Measurements from ENCODE around the gene ADAMTSL4. TPM values are rescaled to one million over a fixed set of nuclear protein-coding genes. Genes with fewer than 3 reads are reported as not detected.

Gene ADAMTSL4
- total RNA-seq, 1 donor from 2014 or later = not detected

DNA sequence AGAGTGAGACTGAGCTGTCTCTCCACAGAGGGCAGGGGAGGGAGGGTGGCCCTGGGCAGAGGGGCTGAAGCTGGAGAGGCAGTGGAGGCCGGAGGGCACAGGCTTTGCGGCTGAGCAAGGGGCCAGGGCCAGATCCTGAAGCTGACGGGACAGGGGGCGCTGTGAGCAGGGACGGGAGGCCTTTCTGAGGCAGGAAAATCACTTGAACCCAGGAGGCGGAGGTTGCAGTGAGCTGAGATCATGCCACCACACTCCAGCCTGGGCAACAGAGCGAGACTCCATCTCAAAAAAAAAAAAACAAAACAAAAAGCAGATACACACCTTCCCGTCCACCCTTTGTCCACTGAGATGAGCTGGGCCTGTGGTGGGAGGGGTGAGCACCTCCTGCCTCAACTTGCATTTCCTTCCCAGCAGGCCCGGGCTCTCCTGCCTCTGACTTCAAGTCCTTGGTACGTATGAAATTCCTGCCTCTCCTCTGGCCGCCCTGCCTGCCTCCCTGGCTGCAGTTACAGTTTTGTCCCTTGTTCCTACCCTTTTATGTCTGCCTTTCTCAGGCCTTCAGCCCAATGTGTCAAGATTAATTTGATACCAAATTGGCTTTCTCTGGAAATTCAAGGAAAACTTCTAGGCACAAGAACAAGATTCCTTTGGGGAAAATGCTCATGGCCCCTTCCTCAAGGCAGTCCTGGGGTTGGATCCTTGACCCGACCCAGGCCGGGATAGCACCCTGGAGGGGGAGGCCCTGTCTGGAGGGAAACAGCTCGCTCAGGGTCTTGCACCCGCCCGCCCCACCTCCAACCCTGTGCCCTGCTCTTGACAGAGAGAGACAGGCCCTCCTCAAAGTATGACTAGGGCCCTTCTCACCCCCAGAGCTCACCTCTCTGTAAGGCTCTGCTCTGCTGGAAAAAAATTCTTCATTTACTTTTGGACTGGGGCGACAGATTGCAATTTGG lies 11.2 kb upstream of the ADAMTSL4 start:
- Histone ChIP-seq H3K27ac (no peak overlapping the region), H4K20me1 (ENCODE audit: low read depth) (no peaks in the 10 kb centered on the region), H3F3A (ENCODE audit: low read depth) (no peaks in the 10 kb centered on the region), H3K9ac (no peak overlapping the region), H3K4me3 (no peak overlapping the region), H2AFZ (replicated peaks) (no peak overlapping the region), H3K36me3 (no peaks in the 10 kb centered on the region), H3K27me3 (no peaks in the 10 kb centered on the region), H3K4me1 (no peaks in the 10 kb centered on the region), H3K4me2 (no peak overlapping the region), H3K79me2 (ENCODE audit: low read depth) (no peaks in the 10 kb centered on the region), H3K9me3 (ENCODE audit: low read depth) (no peaks in the 10 kb centered on the region)
- peak overlapping the region; percentile 78 for H3K27ac Mint-ChIP-seq
- peak; percentile 39 for DNase-seq (ENCODE audit: low spot score)
- H3K4me3 Mint-ChIP-seq = no peak overlapping the region
- no peaks in the 10 kb centered on the region for H3K36me3 Mint-ChIP-seq
- H3K9me3 Mint-ChIP-seq = no peaks in the 10 kb centered on the region
- peaks cover 2% of the 10 kb centered on the region for H3K27me3 Mint-ChIP-seq (ENCODE audit: insufficient read depth, low read depth)
- TF ChIP-seq EZH2phosphoT487 (IDR thresholded peaks at IDR 0.05) = no peak
- TF ChIP-seq, protein P1, sequence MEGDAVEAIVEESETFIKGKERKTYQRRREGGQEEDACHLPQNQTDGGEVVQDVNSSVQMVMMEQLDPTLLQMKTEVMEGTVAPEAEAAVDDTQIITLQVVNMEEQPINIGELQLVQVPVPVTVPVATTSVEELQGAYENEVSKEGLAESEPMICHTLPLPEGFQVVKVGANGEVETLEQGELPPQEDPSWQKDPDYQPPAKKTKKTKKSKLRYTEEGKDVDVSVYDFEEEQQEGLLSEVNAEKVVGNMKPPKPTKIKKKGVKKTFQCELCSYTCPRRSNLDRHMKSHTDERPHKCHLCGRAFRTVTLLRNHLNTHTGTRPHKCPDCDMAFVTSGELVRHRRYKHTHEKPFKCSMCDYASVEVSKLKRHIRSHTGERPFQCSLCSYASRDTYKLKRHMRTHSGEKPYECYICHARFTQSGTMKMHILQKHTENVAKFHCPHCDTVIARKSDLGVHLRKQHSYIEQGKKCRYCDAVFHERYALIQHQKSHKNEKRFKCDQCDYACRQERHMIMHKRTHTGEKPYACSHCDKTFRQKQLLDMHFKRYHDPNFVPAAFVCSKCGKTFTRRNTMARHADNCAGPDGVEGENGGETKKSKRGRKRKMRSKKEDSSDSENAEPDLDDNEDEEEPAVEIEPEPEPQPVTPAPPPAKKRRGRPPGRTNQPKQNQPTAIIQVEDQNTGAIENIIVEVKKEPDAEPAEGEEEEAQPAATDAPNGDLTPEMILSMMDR (IDR thresholded peaks at IDR 0.05) = peak; percentile 35
- H3K4me1 Mint-ChIP-seq = peaks cover 9% of the 10 kb centered on the region

DNA sequence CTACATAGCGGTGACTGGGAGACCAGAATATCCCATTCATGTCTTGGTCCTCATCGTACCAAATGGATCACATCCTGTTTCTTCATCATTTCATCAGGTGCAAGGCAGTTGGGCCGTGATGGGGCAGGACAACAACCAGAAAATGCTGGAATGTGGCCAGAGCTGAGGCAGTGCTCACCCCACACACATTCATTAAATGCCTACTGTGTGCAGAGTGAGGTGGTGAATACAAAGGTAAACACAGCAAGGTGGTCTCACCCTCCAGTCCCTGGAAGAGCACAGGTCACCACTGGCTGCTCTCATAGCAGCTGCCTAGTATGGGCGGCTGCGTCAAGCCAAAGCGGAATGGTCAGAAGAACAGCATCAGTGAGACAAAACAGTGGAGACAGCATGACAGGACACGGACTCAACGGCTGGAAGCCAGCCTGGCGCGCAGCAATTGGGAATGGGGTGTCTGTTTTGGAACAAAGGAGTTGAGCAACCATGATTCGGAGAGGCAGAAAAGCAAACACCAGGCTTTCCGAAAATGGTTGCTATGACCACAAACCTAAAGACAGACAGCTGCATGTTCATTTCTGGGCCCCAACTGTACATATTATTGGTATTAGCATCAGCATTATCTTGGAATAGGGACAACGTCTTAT lies 5.6 kb upstream of the ADAMTSL4 start:
- peak overlapping the region; percentile 2 for H2AFZ ChIP-seq (replicated peaks)
- H3K27me3 Mint-ChIP-seq (ENCODE audit: insufficient read depth, low read depth) = peaks cover 17% of the 10 kb centered on the region
- H3K9ac ChIP-seq = no peak overlapping the region
- H3K4me1 Mint-ChIP-seq = peaks cover 16% of the 10 kb centered on the region
- H3K4me3 Mint-ChIP-seq = peak overlapping the region; percentile 47
- TF ChIP-seq EZH2phosphoT487 (IDR thresholded peaks at IDR 0.05) = no peak
- no peak for TF ChIP-seq EZH2 (IDR thresholded peaks at IDR 0.05)
- TF ChIP-seq, protein P1 (IDR thresholded peaks at IDR 0.05) = no peak
- peaks cover 21% of the 10 kb centered on the region for H3K27me3 ChIP-seq
- H3K36me3 ChIP-seq = no peaks in the 10 kb centered on the region
- no peak overlapping the region for H3K27ac ChIP-seq
- peaks cover 9% of the 10 kb centered on the region for H3K4me1 ChIP-seq
- H3K9me3 ChIP-seq (ENCODE audit: low read depth) = no peaks in the 10 kb centered on the region
- no peak overlapping the region for H3K27ac Mint-ChIP-seq
- H4K20me1 ChIP-seq (ENCODE audit: low read depth) = peaks cover 3% of the 10 kb centered on the region
- peaks cover 10% of the 10 kb centered on the region for H3F3A ChIP-seq (ENCODE audit: low read depth)
- DNase-seq (ENCODE audit: low spot score) = no peak
- no peak overlapping the region for H3K4me2 ChIP-seq
- no peak overlapping the region for H3K4me3 ChIP-seq
- H3K9me3 Mint-ChIP-seq = no peaks in the 10 kb centered on the region
- H3K36me3 Mint-ChIP-seq = no peaks in the 10 kb centered on the region
- H3K79me2 ChIP-seq (ENCODE audit: low read depth) = no peaks in the 10 kb centered on the region

DNA sequence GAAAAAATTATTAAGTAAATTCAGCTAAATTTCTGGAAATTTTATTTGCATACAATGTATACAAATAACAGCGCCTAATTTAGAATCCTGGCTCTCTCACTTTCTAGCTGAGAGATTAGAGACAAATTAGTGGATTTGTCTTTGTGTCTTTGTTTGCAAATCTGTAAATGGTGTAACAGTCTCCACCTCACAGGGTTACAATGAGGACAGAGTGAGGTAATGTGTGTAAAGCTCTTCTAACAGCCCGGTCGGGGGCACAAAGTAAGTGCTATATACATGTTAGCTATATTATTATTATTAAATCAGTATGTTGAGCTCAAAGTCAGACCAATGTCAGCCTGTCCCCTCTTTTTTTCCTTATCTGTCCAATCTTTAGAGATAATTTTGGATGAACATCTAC lies 5.0 kb upstream of the ADAMTSL4 start:
- peaks cover 17% of the 10 kb centered on the region for H3K27me3 Mint-ChIP-seq (ENCODE audit: insufficient read depth, low read depth)
- no peaks in the 10 kb centered on the region for H3K9me3 Mint-ChIP-seq
- no peak overlapping the region for H2AFZ ChIP-seq (replicated peaks)

More for the DNA sequence above, 5.0 kb upstream of the ADAMTSL4 start:
- H4K20me1 ChIP-seq (ENCODE audit: low read depth) = peaks cover 3% of the 10 kb centered on the region
- H3K4me1 ChIP-seq = peaks cover 9% of the 10 kb centered on the region
- Mint-ChIP-seq H3K27ac (no peak overlapping the region), H3K4me1 (peaks cover 13% of the 10 kb centered on the region), H3K36me3 (no peaks in the 10 kb centered on the region), H3K4me3 (no peak overlapping the region)
- no peak for DNase-seq (ENCODE audit: low spot score)
- H3K27me3 ChIP-seq = peaks cover 27% of the 10 kb centered on the region
- no peaks in the 10 kb centered on the region for H3K36me3 ChIP-seq
- no peak overlapping the region for H3K27ac ChIP-seq
- H3K79me2 ChIP-seq (ENCODE audit: low read depth) = no peaks in the 10 kb centered on the region
- no peak overlapping the region for H3K9ac ChIP-seq
- no peak overlapping the region for H3K4me3 ChIP-seq
- TF ChIP-seq, protein P1 (IDR thresholded peaks at IDR 0.05) = no peak
- TF ChIP-seq EZH2phosphoT487 (IDR thresholded peaks at IDR 0.05) = no peak
- TF ChIP-seq EZH2 (IDR thresholded peaks at IDR 0.05) = no peak
- peaks cover 13% of the 10 kb centered on the region for H3F3A ChIP-seq (ENCODE audit: low read depth)
- no peak overlapping the region for H3K4me2 ChIP-seq
- H3K9me3 ChIP-seq (ENCODE audit: low read depth) = no peaks in the 10 kb centered on the region

All from neural progenitor cell (in vitro differentiated cells).